A549 (cell line): Measurements from ENCODE around the gene EOGT. TPM values are rescaled to one million over a fixed set of nuclear protein-coding genes. Genes with fewer than 3 reads are reported as not detected.
A peak's percentile ranks its signal among the peaks of the same experiment; 100 is the strongest.

Experiments used
- ATAC-seq, 2 experiments: fragments of 200-7000 bp in 1 of 2; fragments of >200 bp in 1 of 2; cut with Nextera tagmentation in 1 of 2; cut with Tn5 transposase in 1 of 2; 3 replicates each; pipeline versions ENCODE4 v1.8.0 to v1.9.1; 2018 to 2020; ENCODE audit warnings: mild to moderate bottlenecking in 1 of 2, moderate library complexity in 1 of 2
- CTCF ChIA-PET: fragments of 300-600 bp; sonication (Branson Sonifier 250); formaldehyde crosslinking; extraction: SDS; loops from one replicate; lab custom pipeline; 2021; ENCODE audit warnings: antibody characterized with exemption, inconsistent platforms; lab: Yijun Ruan, JAX
- POLR2A ChIA-PET: fragments of 350-600 bp; formaldehyde crosslinking; extraction: SDS; loops from one replicate; lab custom pipeline; 2021; ENCODE audit warnings: antibody characterized with exemption, inconsistent platforms; lab: Yijun Ruan, JAX
- DNase-seq, 2 experiments: peaks; one replicate each; pipeline versions ENCODE4 v3.0.0 to v3.0.0-alpha.2; 2011 to 2016; ENCODE audit warnings: low read depth in 1 of 2, low spot score in 1 of 2
- FAIRE-seq: peaks from 2 replicates; lab custom pipeline; 2011; peaks lifted over from hg19 to GRCh38; lab: Jason Lieb, UNC
- H3K27ac ChIP-seq, 2 experiments: fragments of >200 bp; sonication (Bioruptor Twin); formaldehyde crosslinking; 3 replicates each; pipeline ENCODE4 v1.5.1; 2016 to 2017
- H3K4me1 ChIP-seq: fragments of >200 bp; sonication (Bioruptor Twin); formaldehyde crosslinking; 3 replicates; pipeline ENCODE4 v1.6.1; 2016
- H3K4me2 ChIP-seq: fragments of >200 bp; sonication (Bioruptor Twin); formaldehyde crosslinking; 3 replicates; pipeline ENCODE4 v1.6.1; 2016
- H3K4me3 ChIP-seq: fragments of >200 bp; sonication (Bioruptor Twin); formaldehyde crosslinking; 3 replicates; pipeline ENCODE4 v1.5.1; 2016
- H3K9me3 ChIP-seq: fragments of >200 bp; sonication (Bioruptor Twin); formaldehyde crosslinking; 3 replicates; pipeline ENCODE4 v1.6.1; 2016
- CBX8 ChIP-seq: fragments of 200-600 bp; sonication (generic); IDR thresholded peaks from 2 replicates; pipeline ENCODE4 v1.6.1; 2016
- CEBPB ChIP-seq, 2 experiments: fragments of >200 bp in 1 of 2; sonication (Bioruptor Twin) in 1 of 2; formaldehyde crosslinking in 1 of 2; IDR thresholded peaks; 2 replicates each; pipeline ENCODE4 v1.6.1; 2012 to 2016
- CTCF ChIP-seq: fragments of >200 bp; sonication (Bioruptor Twin); formaldehyde crosslinking; IDR thresholded peaks from 3 replicates; pipeline ENCODE4 v1.5.1; 2016
- E2F6 ChIP-seq: IDR thresholded peaks from 2 replicates; pipeline ENCODE4 v1.6.1; 2012; ENCODE audit warnings: low read depth, borderline replicate concordance
- ELK1 ChIP-seq: fragments of 150-350 bp; IDR thresholded peaks from 2 replicates; pipeline ENCODE4 v1.6.1; 2014; ENCODE audit warnings: low read depth, mild to moderate bottlenecking, low read length
- FOSB ChIP-seq: fragments of 250-450 bp; sonication (Bioruptor Pico); IDR thresholded peaks from 2 replicates; pipeline ENCODE4 v1.5.0; 2020; ENCODE audit warnings: mild to moderate bottlenecking, moderate library complexity
- FOSL2 ChIP-seq, 2 experiments: fragments of 450-650 bp in 1 of 2; fragments of >200 bp in 1 of 2; sonication (Bioruptor Twin) in 1 of 2; formaldehyde crosslinking; IDR thresholded peaks; 2 replicates each; pipeline versions ENCODE4 v1.5.0 to v1.6.1; 2016 to 2020; ENCODE audit warnings: mild to moderate bottlenecking in 1 of 2, moderate library complexity in 1 of 2
- GATA3 ChIP-seq: IDR thresholded peaks from 2 replicates; pipeline ENCODE4 v1.6.1; 2012; ENCODE audit warnings: borderline replicate concordance
- JUN ChIP-seq, 2 experiments: fragments of >200 bp; sonication (Bioruptor Twin); formaldehyde crosslinking; IDR thresholded peaks; 2 replicates in 1 of 2; 3 replicates in 1 of 2; pipeline ENCODE4 v1.6.1; 2016 to 2017
- MAFK ChIP-seq: fragments of 450-650 bp; IDR thresholded peaks from 2 replicates; pipeline ENCODE4 v1.6.1; 2014; ENCODE audit not compliant: partially characterized antibody
- MAZ ChIP-seq: fragments of 150-350 bp; IDR thresholded peaks from 2 replicates; pipeline ENCODE4 v1.6.1; 2014; ENCODE audit warnings: antibody characterized with exemption, low read depth, low read length, borderline replicate concordance
- NFE2L2 ChIP-seq: fragments of 150-350 bp; conservative IDR thresholded peaks from 2 replicates; pipeline ENCODE4 v1.6.1; 2014; ENCODE audit warnings: low read length
- RARB ChIP-seq: fragments of 250-450 bp; sonication (Bioruptor Pico); IDR thresholded peaks from 2 replicates; pipeline ENCODE4 v1.8.0; 2021; ENCODE audit warnings: mild to moderate bottlenecking, moderate library complexity
- RCOR1 ChIP-seq: fragments of 150-350 bp; IDR thresholded peaks from 2 replicates; pipeline ENCODE4 v1.6.1; 2014; ENCODE audit warnings: antibody characterized with exemption, low read length, low read depth
- REST ChIP-seq: fragments of 200-600 bp; sonication (generic); IDR thresholded peaks from 2 replicates; pipeline ENCODE4 v1.6.1; 2016; ENCODE audit warnings: antibody characterized with exemption, mild to moderate bottlenecking, moderate library complexity
- RFX5 ChIP-seq: fragments of 450-650 bp; IDR thresholded peaks from 2 replicates; pipeline ENCODE4 v1.7.1; 2014; ENCODE audit warnings: antibody characterized with exemption, mild to moderate bottlenecking, moderate library complexity
- RNF2 ChIP-seq: fragments of 200-600 bp; sonication (generic); IDR thresholded peaks from 2 replicates; pipeline ENCODE4 v1.6.1; 2016; ENCODE audit warnings: low read depth, mild to moderate bottlenecking, antibody characterized with exemption, moderate library complexity, borderline replicate concordance
- TP53 ChIP-seq: fragments of 250-450 bp; sonication (Bioruptor Pico); IDR thresholded peaks from 2 replicates; pipeline ENCODE4 v1.5.0; 2021; ENCODE audit warnings: mild to moderate bottlenecking, moderate library complexity
- ZNF302 ChIP-seq: fragments of 250-450 bp; sonication (Bioruptor Pico); IDR thresholded peaks from 2 replicates; pipeline ENCODE4 v1.9.0; 2021; ENCODE audit warnings: inconsistent platforms, mild to moderate bottlenecking, moderate library complexity
- WGBS: methylation state at CpG from one replicate; pipeline ENCODE4 v1.1.6; 2017; ENCODE audit errors: missing lambda C conversion rate; 5-methylcytosine and 5-hydroxymethylcytosine counted together
- polyA plus RNA-seq, 4 experiments: library from polyadenylated mRNA; depleted of rRNA in 3 of 4; stranded (reverse); fragments of >200 nt; fragmentation: RNase III in 1 of 4; extraction: RNeasy Plus Mini Kit Qiagen cat#74134 plus additional on column Dnase treatment in 1 of 4; gene quantifications; 2 replicates in 3 of 4; 3 replicates in 1 of 4; pipeline ENCODE4 v1.2.3, GENCODE V29; 2011 to 2017

Gene EOGT
- polyA plus RNA-seq, 2 of the 4 experiments (the other 2 are of a cell fraction), result 9.3 to 11.1 TPM

GRCh38 chr3:69020424-69020823 is 6.9 kb upstream of the EOGT start:
- POLR2A ChIA-PET, result no interaction called here

GRCh38 chr3:69016901-69017300 is 3.4 kb upstream of the EOGT start:
- 51% methylated on average over 2 of the region's 2 CpGs for WGBS
- ATAC-seq (no peak), FAIRE-seq (no peak), DNase-seq (no peak)
- peaks cover 13% of the 10 kb centered on the region; the same call in 2 of the 3 replicates for H3K4me1 ChIP-seq
- H3K9me3 ChIP-seq, result no peaks in the 10 kb centered on the region
- H3K27ac ChIP-seq, result no peak overlapping the region
- H3K4me2 ChIP-seq, result no peak overlapping the region
- no peak overlapping the region for H3K4me3 ChIP-seq
- POLR2A ChIA-PET, result no interaction called here
- CTCF ChIA-PET, result no interaction called here
- no peak for TF ChIP-seq RARB (CRISPR knock-in tag)
- TF ChIP-seq ELK1, result no peak
- no peak for TF ChIP-seq ZNF302 (CRISPR knock-in tag)
- no peak for TF ChIP-seq TP53 (CRISPR knock-in tag)
- no peak for TF ChIP-seq REST

More at GRCh38 chr3:69020424-69020823, 6.9 kb upstream of the EOGT start:
- TF ChIP-seq E2F6 (no peak), MAZ (no peak), MAFK (no peak), FOSB (CRISPR knock-in tag) (no peak), CTCF (peak; percentile 37), ELK1 (no peak)
- H3K4me3 ChIP-seq, result no peak overlapping the region
- H3K9me3 ChIP-seq, result no peaks in the 10 kb centered on the region
- DNase-seq (no peak), ATAC-seq (no peak), FAIRE-seq (no peak)
- H3K4me1 ChIP-seq, result no peaks in the 10 kb centered on the region
- 24% methylated on average over 2 of the region's 2 CpGs for WGBS
- no peak overlapping the region for H3K4me2 ChIP-seq
- no peak overlapping the region for H3K27ac ChIP-seq
- CTCF ChIA-PET, result interaction anchor here (0.6 kb wide), 1 partner anchor 297 kb away, joined by 3 read pairs; no protein-coding TSS in a partner anchor

GRCh38 chr3:69016102-69016501 is 2.6 kb upstream of the EOGT start:
- ChIA-PET POLR2A (no interaction called here), CTCF (no interaction called here)
- H3K27ac ChIP-seq, result no peak overlapping the region
- 93% methylated on average over 4 of the region's 4 CpGs for WGBS
- DNase-seq, result no peak
- FAIRE-seq, result no peak
- H3K4me1 ChIP-seq, result peaks cover 13% of the 10 kb centered on the region; the same call in 2 of the 3 replicates
- H3K9me3 ChIP-seq, result no peaks in the 10 kb centered on the region
- H3K4me2 ChIP-seq, result no peak overlapping the region
- no peak overlapping the region for H3K4me3 ChIP-seq
- ATAC-seq, result no peak
- no peak for TF ChIP-seq NFE2L2
- TF ChIP-seq GATA3, result no peak
- TF ChIP-seq MAZ, result no peak
- TF ChIP-seq CEBPB (IDR thresholded peaks at IDR 0.05), result no peak
- no peak for TF ChIP-seq JUN (IDR thresholded peaks at IDR 0.05)
- TF ChIP-seq RFX5, result no peak
- no peak for TF ChIP-seq FOSB (CRISPR knock-in tag)
- TF ChIP-seq RNF2, result no peak
- TF ChIP-seq CBX8, result no peak
- TF ChIP-seq RCOR1, result no peak
- TF ChIP-seq FOSL2 (IDR thresholded peaks at IDR 0.05), result no peak
- TF ChIP-seq FOSL2 (CRISPR knock-in tag; IDR thresholded peaks at IDR 0.05), result no peak
- TF ChIP-seq REST, result no peak
